Uterus (tissue), 2 donors: Measurements from ENCODE around the gene GPHB5.
"Not testable (repeated sequence)": the region's sequence is repeated elsewhere in the genome, so short reads cannot be mapped to it uniquely, and the experiment has no call there.

Source experiments
- POLR2A ChIP-seq, 2 donors: fragments of 450-650 bp; IDR thresholded peaks; one replicate each; pipeline ENCODE4 v1.6.1; 2016; ENCODE audit warnings: antibody characterized with exemption in 2 of 2, mild to moderate bottlenecking in 1 of 2, moderate library complexity in 1 of 2
- TF ChIP-seq, protein P1 (sequence below), 4 experiments: fragments of 200-600 bp in 2 of 4; fragments of 450-650 bp in 2 of 4; sonication (generic) in 2 of 4; IDR thresholded peaks; one replicate each; pipeline ENCODE4 v1.5.1; 2016 to 2019; ENCODE audit warnings: antibody characterized with exemption in 4 of 4, mild to moderate bottlenecking in 2 of 4, moderate library complexity in 1 of 4

DNA sequence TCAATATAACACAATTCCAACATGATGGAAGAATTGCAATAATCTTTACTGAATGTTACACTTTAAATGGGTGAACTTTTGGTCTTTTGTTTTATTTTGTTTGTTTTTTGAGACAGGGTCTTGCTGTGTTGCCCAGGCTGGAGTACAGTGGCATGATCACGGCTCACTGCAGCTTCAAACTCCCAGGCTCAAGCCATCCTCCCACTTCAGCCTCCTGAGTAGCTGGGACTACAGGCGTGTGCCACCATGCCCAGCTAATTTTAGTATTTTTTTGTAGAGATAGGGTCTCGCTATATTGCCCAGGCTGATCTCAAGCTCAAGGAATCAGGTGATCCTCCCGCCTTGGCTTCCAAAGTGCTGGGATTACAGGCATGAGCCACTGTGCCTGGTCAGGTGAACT is 38.8 kb downstream of the GPHB5 start:
- TF ChIP-seq, protein P1, sequence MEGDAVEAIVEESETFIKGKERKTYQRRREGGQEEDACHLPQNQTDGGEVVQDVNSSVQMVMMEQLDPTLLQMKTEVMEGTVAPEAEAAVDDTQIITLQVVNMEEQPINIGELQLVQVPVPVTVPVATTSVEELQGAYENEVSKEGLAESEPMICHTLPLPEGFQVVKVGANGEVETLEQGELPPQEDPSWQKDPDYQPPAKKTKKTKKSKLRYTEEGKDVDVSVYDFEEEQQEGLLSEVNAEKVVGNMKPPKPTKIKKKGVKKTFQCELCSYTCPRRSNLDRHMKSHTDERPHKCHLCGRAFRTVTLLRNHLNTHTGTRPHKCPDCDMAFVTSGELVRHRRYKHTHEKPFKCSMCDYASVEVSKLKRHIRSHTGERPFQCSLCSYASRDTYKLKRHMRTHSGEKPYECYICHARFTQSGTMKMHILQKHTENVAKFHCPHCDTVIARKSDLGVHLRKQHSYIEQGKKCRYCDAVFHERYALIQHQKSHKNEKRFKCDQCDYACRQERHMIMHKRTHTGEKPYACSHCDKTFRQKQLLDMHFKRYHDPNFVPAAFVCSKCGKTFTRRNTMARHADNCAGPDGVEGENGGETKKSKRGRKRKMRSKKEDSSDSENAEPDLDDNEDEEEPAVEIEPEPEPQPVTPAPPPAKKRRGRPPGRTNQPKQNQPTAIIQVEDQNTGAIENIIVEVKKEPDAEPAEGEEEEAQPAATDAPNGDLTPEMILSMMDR (IDR thresholded peaks at IDR 0.05) = not testable (repeated sequence)
- TF ChIP-seq POLR2A (IDR thresholded peaks at IDR 0.05) = not testable (repeated sequence)
